Lung microvascular endothelial cell (primary cell): ENCODE results near the gene FGFR3. TPM values are rescaled to one million over a fixed set of nuclear protein-coding genes. Genes with fewer than 3 reads are reported as not detected.
"Not testable (repeated sequence)": the region's sequence is repeated elsewhere in the genome, so short reads cannot be mapped to it uniquely, and the experiment has no call there.

ENCODE experiments used
- DNase-seq, 2 donors: peaks; one replicate each; pipeline versions ENCODE4 v3.0.0 to v3.0.0-alpha.2; 2010; ENCODE audit warnings: low read depth in 2 of 2
- total RNA-seq: library from RNA; depleted of rRNA; stranded (reverse); fragments of >200 nt; gene quantifications from 2 replicates; pipeline ENCODE4 v1.2.1, GENCODE V29; 2014

The FGFR3 gene
- total RNA-seq, 1 donor from 2014 or later = 0.79 TPM

- no peak for DNase-seq
Observed at GRCh38 chr4:1841201-1841886, 48.3 kb downstream of the FGFR3 start.

- DNase-seq = no peak
Observed at GRCh38 chr4:1841887-1842210, 48.8 kb downstream of the FGFR3 start.

- no peak for DNase-seq
Observed at GRCh38 chr4:1842339-1842895, 49.3 kb downstream of the FGFR3 start.

- DNase-seq = peak; percentile 18 to 60
Observed at GRCh38 chr4:1842993-1843448, 49.9 kb downstream of the FGFR3 start.

- DNase-seq = no peak
Observed at GRCh38 chr4:1843852-1844251, 50.8 kb downstream of the FGFR3 start.

GRCh38 chr4:1844618-1845017 is 51.5 kb downstream of the FGFR3 start:
- DNase-seq = not testable (repeated sequence)

GRCh38 chr4:1846580-1846979 is 53.5 kb downstream of the FGFR3 start:
- no peak for DNase-seq

GRCh38 chr4:1850276-1850675 is 57.2 kb downstream of the FGFR3 start:
- DNase-seq = no peak

- DNase-seq = no peak
Observed at GRCh38 chr4:1851160-1851559, 58.1 kb downstream of the FGFR3 start.

GRCh38 chr4:1851575-1852410 is 58.7 kb downstream of the FGFR3 start:
- no peak for DNase-seq

GRCh38 chr4:1852904-1853623 is 60.0 kb downstream of the FGFR3 start:
- no peak for DNase-seq

- DNase-seq = no peak
Observed at GRCh38 chr4:1854752-1855151, 61.7 kb downstream of the FGFR3 start.

GRCh38 chr4:1855333-1856070 is 62.4 kb downstream of the FGFR3 start:
- peak; percentile 12 to 24 for DNase-seq

GRCh38 chr4:1856071-1856942 is 63.2 kb downstream of the FGFR3 start, which contains the start of gene LETM1:
TSS of gene LETM1 (minus strand) at chr4:1856156. CDS start at chr4:1855950, 206 bp downstream.
- peak; percentile 95 to 96 for DNase-seq

- DNase-seq = peak; percentile 8 to 29
Observed at GRCh38 chr4:1856943-1857699, 64.0 kb downstream of the FGFR3 start.

- DNase-seq = no peak
Observed at GRCh38 chr4:1857931-1858330, 64.8 kb downstream of the FGFR3 start.
